Testis (tissue), 3 donors: ENCODE results near the gene ITSN2. TPM values are rescaled to one million over a fixed set of nuclear protein-coding genes. Genes with fewer than 3 reads are reported as not detected.

Source experiments
- DNase-seq: peaks from one replicate; pipeline ENCODE4 v3.0.0-alpha.2; 2019
- H3K27ac ChIP-seq, 2 donors: fragments of 200-600 bp; sonication (generic); one replicate each; pipeline ENCODE4 v1.5.1; 2019
- H3K27me3 ChIP-seq: fragments of 200-600 bp; sonication (generic); one replicate; pipeline ENCODE4 v1.5.1; 2019
- H3K36me3 ChIP-seq: fragments of 200-600 bp; sonication (generic); one replicate; pipeline ENCODE4 v1.5.1; 2017; ENCODE audit warnings: low read depth; ENCODE audit errors: missing control alignments
- H3K4me1 ChIP-seq: fragments of 200-600 bp; sonication (generic); one replicate; pipeline ENCODE4 v1.5.1; 2019
- H3K4me3 ChIP-seq, 2 donors: fragments of 200-600 bp; sonication (generic); one replicate each; pipeline ENCODE4 v1.5.1; 2017 to 2019
- H3K9me3 ChIP-seq: fragments of 200-600 bp; sonication (generic); one replicate; pipeline ENCODE4 v1.5.1; 2017
- POLR2A ChIP-seq: fragments of 450-650 bp; IDR thresholded peaks from one replicate; pipeline ENCODE4 v1.6.1; 2017; ENCODE audit warnings: antibody characterized with exemption, mild to moderate bottlenecking, moderate library complexity
- WGBS, 2 donors: methylation state at CpG; one replicate each; pipeline ENCODE4 v1.1.5; 2018; 5-methylcytosine and 5-hydroxymethylcytosine counted together
- intact Hi-C: fragments of 100-400 bp; cut with DNase I; formaldehyde crosslinking; loops from one replicate; pipeline ENCODE4 v1.15.1; 2023; ENCODE audit warnings: low total_unique reads
- polyA plus RNA-seq: library from polyadenylated mRNA; stranded (reverse); fragments of 350-450 nt; fragmentation: Illumina TruSeq; extraction: RNeasy Lipid Tissue Mini Kit (QIAGEN cat#74804); gene quantifications from one replicate; pipeline ENCODE4 v1.2.3, GENCODE V29; 2014; ENCODE audit warnings: low read depth, low replicate concordance; ENCODE audit not compliant: insufficient read depth
- small RNA-seq, 2 donors: library from RNA; depleted of rRNA; stranded (forward); fragments of <200 nt; gene quantifications; one replicate each; pipeline ENCODE3, GENCODE V24; 2016
- total RNA-seq, 2 donors: library from RNA; depleted of rRNA; stranded (reverse); fragments of >200 nt; gene quantifications; one replicate each; pipeline ENCODE4 v1.2.3, GENCODE V29; 2016
- TF ChIP-seq, protein P1 (sequence below), 3 experiments: fragments of 450-650 bp in 2 of 3; fragments of 200-600 bp in 1 of 3; sonication (generic) in 1 of 3; IDR thresholded peaks; one replicate each; pipeline ENCODE4 v1.5.1; 2016 to 2019; ENCODE audit warnings: antibody characterized with exemption in 3 of 3, mild to moderate bottlenecking in 2 of 3, moderate library complexity in 1 of 3

ITSN2 gene
- total and polyA plus RNA-seq, 3 donors from 2014 or later: 9.1 to 53.8 (median 43.4) TPM

DNA sequence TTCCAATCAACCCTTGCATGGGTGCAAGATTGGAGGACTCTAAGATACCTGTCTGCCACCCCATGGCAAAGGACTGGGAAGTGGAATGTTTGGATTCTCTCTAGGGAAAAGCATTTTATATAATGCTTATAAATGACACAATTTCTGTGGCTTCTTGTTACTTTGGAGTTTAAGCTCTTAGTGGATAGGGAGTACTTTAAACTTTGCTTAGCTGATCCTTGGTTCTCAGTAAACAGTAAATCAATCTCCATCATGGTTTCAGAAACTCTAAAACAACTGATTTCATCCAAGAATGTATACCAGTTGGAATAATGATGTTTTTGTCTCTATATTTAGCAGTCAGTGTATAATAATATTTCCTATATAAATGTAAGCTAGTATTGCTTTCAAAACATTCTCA is 199.6 kb downstream of the ITSN2 start:
- Histone ChIP-seq H3K27me3 (no peaks in the 10 kb centered on the region), H3K4me3 (no peak overlapping the region), H3K9me3 (no peaks in the 10 kb centered on the region), H3K4me1 (no peaks in the 10 kb centered on the region), H3K27ac (no peak overlapping the region), H3K36me3 (no peaks in the 10 kb centered on the region)
- TF ChIP-seq, protein P1, sequence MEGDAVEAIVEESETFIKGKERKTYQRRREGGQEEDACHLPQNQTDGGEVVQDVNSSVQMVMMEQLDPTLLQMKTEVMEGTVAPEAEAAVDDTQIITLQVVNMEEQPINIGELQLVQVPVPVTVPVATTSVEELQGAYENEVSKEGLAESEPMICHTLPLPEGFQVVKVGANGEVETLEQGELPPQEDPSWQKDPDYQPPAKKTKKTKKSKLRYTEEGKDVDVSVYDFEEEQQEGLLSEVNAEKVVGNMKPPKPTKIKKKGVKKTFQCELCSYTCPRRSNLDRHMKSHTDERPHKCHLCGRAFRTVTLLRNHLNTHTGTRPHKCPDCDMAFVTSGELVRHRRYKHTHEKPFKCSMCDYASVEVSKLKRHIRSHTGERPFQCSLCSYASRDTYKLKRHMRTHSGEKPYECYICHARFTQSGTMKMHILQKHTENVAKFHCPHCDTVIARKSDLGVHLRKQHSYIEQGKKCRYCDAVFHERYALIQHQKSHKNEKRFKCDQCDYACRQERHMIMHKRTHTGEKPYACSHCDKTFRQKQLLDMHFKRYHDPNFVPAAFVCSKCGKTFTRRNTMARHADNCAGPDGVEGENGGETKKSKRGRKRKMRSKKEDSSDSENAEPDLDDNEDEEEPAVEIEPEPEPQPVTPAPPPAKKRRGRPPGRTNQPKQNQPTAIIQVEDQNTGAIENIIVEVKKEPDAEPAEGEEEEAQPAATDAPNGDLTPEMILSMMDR (IDR thresholded peaks at IDR 0.05): no peak
- TF ChIP-seq POLR2A: no peak
- intact Hi-C loops: no loop called here
- no peak for DNase-seq

DNA sequence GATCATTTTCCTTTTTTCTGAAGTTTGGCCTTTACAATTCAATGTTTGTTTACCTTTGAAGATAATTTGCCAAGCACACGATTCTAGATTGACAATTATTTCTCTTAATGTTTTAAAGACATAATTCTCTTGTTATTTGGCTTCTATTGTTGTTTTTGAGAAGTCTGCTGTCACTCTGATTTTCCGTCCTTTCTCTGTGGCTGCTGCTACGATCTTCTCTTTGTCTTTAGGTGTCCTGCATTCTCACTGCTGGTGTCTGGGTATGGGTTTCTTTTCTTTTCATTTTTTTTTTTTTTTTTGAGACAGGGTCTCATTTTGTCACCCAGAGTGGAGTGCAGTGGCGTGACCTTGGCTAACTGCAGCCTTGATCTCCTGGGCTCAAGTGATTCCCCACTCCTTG is 200.6 kb downstream of the ITSN2 start:
- DNase-seq: no peak
- Histone ChIP-seq H3K4me3 (no peak overlapping the region), H3K27me3 (no peaks in the 10 kb centered on the region), H3K9me3 (no peaks in the 10 kb centered on the region), H3K27ac (no peak overlapping the region), H3K36me3 (no peaks in the 10 kb centered on the region), H3K4me1 (no peaks in the 10 kb centered on the region)
- intact Hi-C loops: no loop called here
- WGBS, 2 donors: 90 to 97% methylated on average over 4 of the region's 4 CpGs
- TF ChIP-seq POLR2A: no peak
- TF ChIP-seq, protein P1 (IDR thresholded peaks at IDR 0.05): no peak

DNA sequence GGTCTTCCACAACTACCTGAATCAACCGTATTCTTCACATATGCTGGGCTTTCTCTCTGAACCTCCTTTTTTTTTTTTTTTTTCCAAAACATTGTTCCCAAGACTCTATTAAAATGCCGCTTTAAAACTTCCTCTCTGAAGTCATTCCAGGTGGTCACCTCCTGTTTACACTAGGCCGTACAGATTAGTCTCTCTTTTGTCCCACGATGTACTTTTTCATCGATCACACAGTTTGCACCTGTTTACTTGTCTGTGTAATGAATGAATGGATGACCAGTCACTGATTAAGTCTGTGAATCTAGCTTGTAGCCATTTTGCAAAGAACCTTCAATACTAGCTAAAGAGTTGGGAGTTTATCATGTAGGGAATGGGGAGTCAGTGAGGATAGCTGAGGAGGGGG is 202.2 kb downstream of the ITSN2 start:
- no peaks in the 10 kb centered on the region for H3K36me3 ChIP-seq
- TF ChIP-seq POLR2A: no peak
- TF ChIP-seq, protein P1 (IDR thresholded peaks at IDR 0.05): no peak
- no peak overlapping the region for H3K27ac ChIP-seq
- no peaks in the 10 kb centered on the region for H3K4me1 ChIP-seq
- H3K27me3 ChIP-seq: no peaks in the 10 kb centered on the region
- no peaks in the 10 kb centered on the region for H3K9me3 ChIP-seq
- intact Hi-C loops: no loop called here
- H3K4me3 ChIP-seq: no peak overlapping the region
- WGBS, 2 donors: 94% methylated on average over 5 of the region's 5 CpGs
- DNase-seq: no peak

DNA sequence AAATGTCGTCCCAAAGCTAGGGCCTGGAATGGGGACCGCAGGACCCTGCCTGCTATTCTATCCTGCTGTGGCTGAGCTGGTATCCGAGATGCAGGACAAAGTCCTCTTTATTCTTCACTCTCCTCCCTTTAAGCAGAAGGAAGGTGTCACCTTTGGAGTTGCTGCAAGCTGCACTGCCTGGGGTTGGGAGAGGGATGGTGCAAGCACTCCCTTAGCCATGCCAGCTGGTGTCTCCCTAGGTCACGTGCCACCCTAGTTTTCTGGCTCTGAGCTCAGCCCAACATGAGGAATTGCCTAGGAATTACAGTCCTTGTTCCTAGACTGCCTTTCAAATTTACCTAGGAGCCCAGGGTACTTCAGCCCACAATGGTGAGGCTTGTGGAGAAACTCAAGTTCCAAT is 206.9 kb downstream of the ITSN2 start:
- Histone ChIP-seq H3K9me3 (no peaks in the 10 kb centered on the region), H3K4me1 (no peaks in the 10 kb centered on the region), H3K27ac (no peak overlapping the region), H3K4me3 (no peak overlapping the region), H3K36me3 (no peaks in the 10 kb centered on the region), H3K27me3 (no peaks in the 10 kb centered on the region)
- intact Hi-C loops: no loop called here
- no peak for DNase-seq
- 83 to 91% methylated on average over 4 of the region's 4 CpGs for WGBS, 2 donors
- no peak for TF ChIP-seq POLR2A
- TF ChIP-seq, protein P1 (IDR thresholded peaks at IDR 0.05): no peak

Small RNA genes lying within 50 kb of the gene (small RNA-seq; reads per million reads assigned to genes)
- 0 reads per million in 2 donors for gene HMGN2P20
- gene RF00602: 0 reads per million in 2 donors

Other genes starting within 250 kb of the ITSN2 start
- 10 to 100 TPM; 39.8 to 62.8 TPM for gene PFN4, start 237.2 kb downstream of the ITSN2 start, total RNA-seq
- gene PFN4, start 237.2 kb downstream of the ITSN2 start, polyA plus RNA-seq: 248 TPM
- 10 to 100 TPM; 45.3 to 56.2 TPM for gene FAM228B, start 237.1 kb downstream of the ITSN2 start, total RNA-seq
- 47.1 TPM for gene FAM228B, start 237.1 kb downstream of the ITSN2 start, polyA plus RNA-seq
- 10 to 100 TPM; 29.7 to 33.4 TPM for gene FAM228A, start 185.5 kb downstream of the ITSN2 start, total RNA-seq
- 72.4 TPM for gene FAM228A, start 185.5 kb downstream of the ITSN2 start, polyA plus RNA-seq
- 100 to 1,000 TPM; 109 to 124 TPM for gene NCOA1, start 130.7 kb upstream of the ITSN2 start, total RNA-seq
- gene NCOA1, start 130.7 kb upstream of the ITSN2 start, polyA plus RNA-seq: 52.3 TPM